Measurements from ENCODE around the gene AP2A2.

GRCh38 chr11:1030556-1030955 lies 104.9 kb downstream of the AP2A2 start:
- TF ChIP-seq CTCF (IDR thresholded peaks at IDR 0.05) (no peak), POLR2A (IDR thresholded peaks at IDR 0.05) (no peak)
